HT1080 (cell line): Measurements from ENCODE around the gene DFFB. TPM values are rescaled to one million over a fixed set of nuclear protein-coding genes. Genes with fewer than 3 reads are reported as not detected.

Experiments
- DNase-seq: peaks from one replicate; pipeline ENCODE4 v3.0.0-alpha.2; 2015; ENCODE audit warnings: low read depth
- total RNA-seq: library from RNA; depleted of rRNA; stranded (reverse); fragments of >200 nt; shearing (Covaris generic); gene quantifications from 2 replicates; pipeline ENCODE4 v1.2.3, GENCODE V29; 2014; rRNA removed

Gene DFFB
- total RNA-seq, 1 experiment from 2014 or later, result 8.9 TPM

GRCh38 chr1:3923378-3924185 is 66.3 kb downstream of the DFFB start:
- no peak for DNase-seq

- DNase-seq, result no peak
Measured at GRCh38 chr1:3924186-3924824, 67.0 kb downstream of the DFFB start.

GRCh38 chr1:3924825-3925220 is 67.5 kb downstream of the DFFB start:
- peak; percentile 57 for DNase-seq

GRCh38 chr1:3925256-3925655 is 68.0 kb downstream of the DFFB start:
- no peak for DNase-seq

- DNase-seq, result no peak
Measured at GRCh38 chr1:3925762-3926161, 68.5 kb downstream of the DFFB start.

- no peak for DNase-seq
Measured at GRCh38 chr1:3926956-3927355, 69.7 kb downstream of the DFFB start.

- no peak for DNase-seq
Measured at GRCh38 chr1:3928586-3928985, 71.3 kb downstream of the DFFB start.

- no peak for DNase-seq
Measured at GRCh38 chr1:3929126-3929525, 71.8 kb downstream of the DFFB start.

- DNase-seq, result no peak
Measured at GRCh38 chr1:3930301-3931006, 73.2 kb downstream of the DFFB start.

GRCh38 chr1:3931007-3931912 is 74.0 kb downstream of the DFFB start:
- no peak for DNase-seq

GRCh38 chr1:3932156-3932919 is 75.1 kb downstream of the DFFB start:
- DNase-seq, result no peak

Other genes with a start within 250 kb of the DFFB start
- 0.10 and 0.92 TPM in 2 replicates for gene MEGF6, start 246.0 kb upstream of the DFFB start, total RNA-seq
- gene TPRG1L, start 232.5 kb upstream of the DFFB start, total RNA-seq, result 9.4 and 14.4 TPM in 2 replicates
- gene WRAP73, start 207.4 kb upstream of the DFFB start, total RNA-seq, result 57.7 and 64.5 TPM in 2 replicates
- gene TP73, start 205.0 kb upstream of the DFFB start, total RNA-seq, result 0.27 TPM in 1 of 2 replicates, not detected in the other
- not detected in 2 replicates for gene CCDC27, start 105.0 kb upstream of the DFFB start, total RNA-seq
- gene SMIM1, start 84.7 kb upstream of the DFFB start, total RNA-seq, result 0.26 and 1.1 TPM in 2 replicates
- 46.2 and 59.1 TPM in 2 replicates for gene LRRC47, start 61.0 kb upstream of the DFFB start, total RNA-seq
- gene CEP104, start 265 bp upstream of the DFFB start, total RNA-seq, result 16.1 and 22.8 TPM in 2 replicates
- 63.9 and 81.2 TPM in 2 replicates for gene C1orf174, start 42.8 kb downstream of the DFFB start, total RNA-seq